GM12878 (cell line): Measurements from ENCODE around the gene HESX1. TPM values are rescaled to one million over a fixed set of nuclear protein-coding genes. Genes with fewer than 3 reads are reported as not detected.

Source experiments
- ATAC-seq: fragments of 200-7000 bp; cut with Tn5 transposase; 3 replicates; pipeline ENCODE4 v1.9.1; 2020; ENCODE audit warnings: mild to moderate bottlenecking, moderate library complexity
- BruUV-seq: library from RNA; stranded (reverse); fragments of 400-500 nt; replicated peaks from 2 replicates; lab custom pipeline; 2021; lab: Mats Ljungman, UMichigan
- CTCF ChIA-PET: fragments of 300-600 bp; sonication (Branson Sonifier 250); formaldehyde crosslinking; extraction: SDS; loops from one replicate; lab custom pipeline; 2021; ENCODE audit warnings: inconsistent platforms; lab: Yijun Ruan, JAX
- POLR2A ChIA-PET: fragments of 350-600 bp; formaldehyde crosslinking; extraction: SDS; loops from one replicate; lab custom pipeline; 2021; ENCODE audit warnings: inconsistent platforms; lab: Charles Lee
- RAD21 ChIA-PET: fragments of 300-600 bp; sonication (Branson Sonifier 250); formaldehyde crosslinking; loops from one replicate; lab custom pipeline; 2023; ENCODE audit warnings: antibody characterized with exemption; ENCODE audit not compliant: unreplicated experiment; lab: Charles Lee
- SMC1A ChIA-PET: fragments of 300-600 bp; sonication (Branson Sonifier 250); formaldehyde crosslinking; loops from one replicate; lab custom pipeline; 2023; ENCODE audit not compliant: unreplicated experiment, uncharacterized antibody; lab: Charles Lee
- DNase-seq: peaks from one replicate; pipeline ENCODE4 v3.0.0-alpha.2; 2011; ENCODE audit warnings: low read depth, low spot score
- FAIRE-seq: peaks from 3 replicates; lab custom pipeline; 2011; peaks lifted over from hg19 to GRCh38; lab: Jason Lieb, UNC
- H2AFZ ChIP-seq: 2 replicates; pipeline ENCODE4 v1.6.0; 2011; ENCODE audit warnings: low read depth, low read length, control low read depth; ENCODE audit not compliant: control insufficient read depth
- H3K27ac ChIP-seq: 2 replicates; pipeline ENCODE4 v1.5.1; 2011; ENCODE audit warnings: control low read depth; ENCODE audit not compliant: control insufficient read depth, insufficient read depth
- H3K27me3 ChIP-seq, 2 experiments: replicated peaks in 1 of 2; 2 replicates each; pipeline versions ENCODE4 v1.6.0 to v1.6.1; 2011; ENCODE audit warnings: low read length in 1 of 2; ENCODE audit not compliant: control insufficient read depth in 2 of 2, insufficient read depth in 2 of 2
- H3K36me3 ChIP-seq, 2 experiments: 2 replicates each; pipeline ENCODE4 v1.5.1; 2011; ENCODE audit warnings: low read length in 1 of 2; ENCODE audit not compliant: control insufficient read depth in 2 of 2, insufficient read depth in 2 of 2
- H3K4me1 ChIP-seq: 2 replicates; pipeline ENCODE4 v1.6.1; 2011; ENCODE audit warnings: mild to moderate bottlenecking, low read length, moderate library complexity, mixed read lengths; ENCODE audit not compliant: control insufficient read depth, insufficient read depth
- H3K4me2 ChIP-seq: 2 replicates; pipeline ENCODE4 v1.6.0; 2011; ENCODE audit warnings: control low read depth; ENCODE audit not compliant: control insufficient read depth, insufficient read depth
- H3K4me3 ChIP-seq: fragments of 200-600 bp; sonication (generic); 2 replicates; pipeline ENCODE4 v1.5.1; 2016
- H3K79me2 ChIP-seq: 2 replicates; pipeline ENCODE4 v1.6.0; 2011; ENCODE audit warnings: low read length; ENCODE audit not compliant: control insufficient read depth, insufficient read depth
- H3K9ac ChIP-seq: 2 replicates; pipeline ENCODE4 v1.8.0; 2011; ENCODE audit warnings: low read length, control low read depth, mixed read lengths; ENCODE audit not compliant: control insufficient read depth, insufficient read depth
- H3K9me3 ChIP-seq: replicated peaks from 3 replicates; pipeline ENCODE4 v1.5.1; 2011; ENCODE audit warnings: mild to moderate bottlenecking, low read length; ENCODE audit not compliant: control insufficient read depth, insufficient read depth
- H4K20me1 ChIP-seq: 2 replicates; pipeline ENCODE4 v1.6.0; 2011; ENCODE audit not compliant: control insufficient read depth, insufficient read depth
- CEBPB ChIP-seq, 2 experiments: fragments of 150-350 bp in 1 of 2; IDR thresholded peaks; 2 replicates each; pipeline ENCODE4 v1.6.1; 2012 to 2014; ENCODE audit warnings: low read depth in 2 of 2, low read length in 2 of 2, borderline replicate concordance in 1 of 2, inconsistent platforms in 1 of 2
- CHD2 ChIP-seq: IDR thresholded peaks from 2 replicates; pipeline ENCODE4 v1.6.1; 2011; ENCODE audit warnings: low read depth, low read length, improper control_type of control experiment, borderline replicate concordance
- DPF2 ChIP-seq: fragments of 450-650 bp; IDR thresholded peaks from 2 replicates; pipeline ENCODE4 v1.6.1; 2017; ENCODE audit warnings: mild to moderate bottlenecking
- GATAD2B ChIP-seq: fragments of 450-650 bp; conservative IDR thresholded peaks from 2 replicates; pipeline ENCODE4 v1.6.1; 2017; ENCODE audit warnings: low read depth, mild to moderate bottlenecking, moderate library complexity
- IKZF2 ChIP-seq, 2 experiments: fragments of 450-650 bp; IDR thresholded peaks; 2 replicates each; pipeline ENCODE4 v1.6.1; 2017; ENCODE audit warnings: mild to moderate bottlenecking in 2 of 2, moderate library complexity in 2 of 2
- IRF4 ChIP-seq: IDR thresholded peaks from 2 replicates; pipeline ENCODE4 v1.6.1; 2011; ENCODE audit warnings: low read depth, low read length
- JUND ChIP-seq: IDR thresholded peaks from 2 replicates; pipeline ENCODE4 v1.6.1; 2012; ENCODE audit warnings: low read depth, mild to moderate bottlenecking, low read length, improper control_type of control experiment, moderate library complexity
- RBBP5 ChIP-seq: fragments of 200-600 bp; sonication (generic); conservative IDR thresholded peaks from 2 replicates; pipeline ENCODE4 v1.6.1; 2016
- SMARCA5 ChIP-seq: fragments of 450-650 bp; IDR thresholded peaks from 2 replicates; pipeline ENCODE4 v1.6.1; 2017; ENCODE audit warnings: mild to moderate bottlenecking
- SMC3 ChIP-seq: IDR thresholded peaks from 2 replicates; pipeline ENCODE4 v1.6.1; 2011; ENCODE audit warnings: low read length, improper control_type of control experiment, borderline replicate concordance
- STAT3 ChIP-seq: IDR thresholded peaks from 2 replicates; pipeline ENCODE4 v1.6.1; 2011; ENCODE audit warnings: low read depth, low read length, improper control_type of control experiment
- TBL1XR1 ChIP-seq: IDR thresholded peaks from 2 replicates; pipeline ENCODE4 v1.6.1; 2012; ENCODE audit warnings: low read depth, low read length, improper control_type of control experiment
- TCF12 ChIP-seq: IDR thresholded peaks from 2 replicates; pipeline ENCODE4 v1.6.1; 2011; ENCODE audit warnings: low read depth, mild to moderate bottlenecking, low read length
- TCF3 ChIP-seq: IDR thresholded peaks from 2 replicates; pipeline ENCODE4 v1.6.1; 2012; ENCODE audit warnings: low read depth, mild to moderate bottlenecking, low read length, borderline replicate concordance; ENCODE audit not compliant: insufficient read depth
- ZNF207 ChIP-seq: fragments of 450-650 bp; IDR thresholded peaks from 2 replicates; pipeline ENCODE4 v1.6.1; 2014; ENCODE audit warnings: antibody characterized with exemption, mild to moderate bottlenecking, borderline replicate concordance
- WGBS: methylation state at CpG from one replicate; pipeline ENCODE4 v1.1.6; 2016; ENCODE audit warnings: low lambda C conversion rate; ENCODE audit not compliant: insufficient replicate concordance, insufficient coverage; ENCODE audit errors: missing lambda C conversion rate; 5-methylcytosine and 5-hydroxymethylcytosine counted together
- in situ Hi-C: fragments of 300-500 bp; cut with MboI; formaldehyde crosslinking; loops from 9 replicates; pipeline ENCODE4 v1.14.3; 2018; ENCODE audit warnings: mixed read lengths
- intact Hi-C: fragments of 100-400 bp; cut with micrococcal nuclease; formaldehyde crosslinking; loops from one replicate; pipeline ENCODE4 v1.14.2; 2022; ENCODE audit not compliant: unreplicated experiment
- polyA plus RNA-seq, 11 experiments: library from polyadenylated mRNA; depleted of rRNA in 4 of 11; unstranded in 6 of 11; stranded (reverse) in 5 of 11; fragments of >200 nt; fragmentation: Nextera tagmentation in 4 of 11; fragmentation: Illumina TruSeq in 1 of 11; extraction: Ambion mirVana in 4 of 11; extraction: Trizol in 1 of 11; gene quantifications; 1 replicate in 1 of 11; 2 replicates in 10 of 11; pipeline versions ENCODE4 v1.2.1 to v1.2.3, GENCODE V29; 2011 to 2016; ENCODE audit warnings: inconsistent platforms in 2 of 11, missing spikeins in 2 of 11, low read depth in 1 of 11
- total RNA-seq, 4 experiments: library from RNA; depleted of rRNA in 3 of 4; stranded (reverse); fragments of >200 nt in 3 of 4; fragmentation: Illumina TruSeq in 1 of 4; extraction: Trizol in 1 of 4; gene quantifications; 2 replicates each; pipeline versions ENCODE4 v1.2.1 to v1.2.3, GENCODE V29; 2013 to 2021
- TF ChIP-seq, protein P1 (sequence below): IDR thresholded peaks from 2 replicates; pipeline ENCODE4 v1.6.1; 2011; ENCODE audit warnings: borderline replicate concordance, low read depth, mild to moderate bottlenecking, moderate library complexity, mixed read lengths, low read length; ENCODE audit not compliant: insufficient read depth; ENCODE audit errors: extremely low read length
- TF ChIP-seq, protein P2 (sequence below): IDR thresholded peaks from 2 replicates; pipeline ENCODE4 v1.6.1; 2012; ENCODE audit warnings: low read depth, low read length, improper control_type of control experiment
- TF ChIP-seq, protein P3 (sequence below): fragments of 450-650 bp; IDR thresholded peaks from 2 replicates; pipeline ENCODE4 v1.6.1; 2017; ENCODE audit warnings: mild to moderate bottlenecking

Gene HESX1
- total and polyA plus RNA-seq, 10 of the 15 experiments (the other 5 are each of a cell fraction or from before 2014, with no cell fraction given) = 2.5 to 5.9 (median 4.3) TPM

DNA sequence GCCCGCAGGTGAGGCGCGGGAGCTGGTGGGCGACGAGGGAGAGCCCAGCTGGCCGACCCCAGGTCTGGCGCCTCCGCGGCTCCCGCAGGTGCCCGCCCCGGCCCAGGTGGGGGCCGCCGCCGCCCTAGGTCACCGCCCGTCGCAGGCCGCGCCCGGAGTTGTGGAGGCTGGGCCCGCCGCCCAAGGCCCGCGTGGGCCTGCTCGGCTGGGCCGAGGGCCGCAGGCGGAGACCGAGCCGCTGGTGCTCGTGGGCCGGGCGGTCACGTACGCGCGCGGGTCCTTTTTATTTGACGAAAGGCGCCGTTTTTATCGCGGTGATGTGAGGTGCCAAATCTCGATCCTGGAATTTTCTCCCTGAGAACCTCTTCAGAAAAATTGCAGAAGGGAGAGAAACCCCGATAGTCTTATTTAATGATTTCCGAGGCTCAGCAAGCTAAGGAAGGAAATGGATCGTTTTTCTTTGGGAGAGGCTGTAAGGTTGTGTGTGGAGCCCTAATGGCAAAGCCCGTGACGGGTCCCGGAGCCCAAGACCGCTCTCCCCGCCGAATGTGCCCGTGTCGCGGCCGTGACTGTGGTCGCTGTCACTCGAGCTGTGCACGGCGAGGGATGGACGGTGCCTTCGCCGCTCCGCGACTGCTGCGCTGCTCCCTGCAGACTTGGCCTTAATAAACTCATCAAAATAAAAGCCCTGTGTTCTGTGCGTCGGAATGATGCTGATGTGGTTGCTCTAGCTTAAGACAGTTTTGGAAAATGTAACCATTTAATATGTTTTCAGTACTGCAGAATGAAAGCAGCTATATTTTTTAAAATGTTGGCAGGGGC lies 28.4 kb upstream of the HESX1 start:
- FAIRE-seq = no peak
- no peak for DNase-seq
- peak overlapping the region; percentile 74 for H3K27ac ChIP-seq
- under 1% methylated on average over 61 of the region's 70 CpGs for WGBS
- H3K4me1 ChIP-seq = peaks cover 17% of the 10 kb centered on the region
- no TSS peak for BruUV-seq
- RAD21 ChIA-PET = interaction anchor here (0.6 to 2.0 kb wide), 3 partner anchors 28 to 959 kb away, joined by 3 to 12 read pairs (median 4); partner anchors contain the start of gene HESX1
- SMC1A ChIA-PET = interaction anchor here (0.5 to 1.7 kb wide), 8 partner anchors 9 to 531 kb away, joined by 3 to 5 read pairs (median 4); partner anchors contain the start of gene PDE12
- CTCF ChIA-PET = interaction anchor here (0.7 to 2.5 kb wide), 6 partner anchors 10 to 328 kb away, joined by 3 to 7 read pairs (median 3); partner anchors contain the start of gene PDE12
- ATAC-seq = peak; percentile 66
- H3K4me3 ChIP-seq = peak overlapping the region; percentile 89
- H3K79me2 ChIP-seq = peaks cover 50% of the 10 kb centered on the region
- H3K36me3 ChIP-seq = no peaks in the 10 kb centered on the region
- intact Hi-C loops (no loop called here), in situ Hi-C loops (no loop called here)
- peak overlapping the region; percentile 68 for H2AFZ ChIP-seq
- no peaks in the 10 kb centered on the region for H3K27me3 ChIP-seq
- H3K9ac ChIP-seq = peak overlapping the region; percentile 83
- POLR2A ChIA-PET = interaction anchor here (0.6 to 2.3 kb wide), 5 partner anchors 10 to 547 kb away, joined by 3 to 11 read pairs (median 3); partner anchors contain the start of gene HESX1
- H3K4me2 ChIP-seq = peak overlapping the region; percentile 80
- H4K20me1 ChIP-seq = no peaks in the 10 kb centered on the region
- no peaks in the 10 kb centered on the region for H3K9me3 ChIP-seq
- no peak for TF ChIP-seq IRF4
- TF ChIP-seq IKZF2 (IDR thresholded peaks at IDR 0.05) = 0 out of 4 replicates have a peak, but pooled peaks of 1 of the 2 experiments have one; percentile 22
- TF ChIP-seq DPF2 = 0 out of 2 replicates have a peak, but pooled peaks have one; percentile 7
- TF ChIP-seq JUND = no peak
- no peak for TF ChIP-seq STAT3
- TF ChIP-seq TCF12 = 0 out of 2 replicates have a peak, but pooled peaks have one; percentile 3
- TF ChIP-seq ZNF207 = no peak
- TF ChIP-seq GATAD2B = peak; percentile 94
- TF ChIP-seq TBL1XR1 = no peak
- TF ChIP-seq, protein P1, sequence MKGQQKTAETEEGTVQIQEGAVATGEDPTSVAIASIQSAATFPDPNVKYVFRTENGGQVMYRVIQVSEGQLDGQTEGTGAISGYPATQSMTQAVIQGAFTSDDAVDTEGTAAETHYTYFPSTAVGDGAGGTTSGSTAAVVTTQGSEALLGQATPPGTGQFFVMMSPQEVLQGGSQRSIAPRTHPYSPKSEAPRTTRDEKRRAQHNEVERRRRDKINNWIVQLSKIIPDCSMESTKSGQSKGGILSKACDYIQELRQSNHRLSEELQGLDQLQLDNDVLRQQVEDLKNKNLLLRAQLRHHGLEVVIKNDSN = no peak
- TF ChIP-seq, protein P2, sequence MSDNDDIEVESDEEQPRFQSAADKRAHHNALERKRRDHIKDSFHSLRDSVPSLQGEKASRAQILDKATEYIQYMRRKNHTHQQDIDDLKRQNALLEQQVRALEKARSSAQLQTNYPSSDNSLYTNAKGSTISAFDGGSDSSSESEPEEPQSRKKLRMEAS = no peak
- no peak for TF ChIP-seq RBBP5
- no peak for TF ChIP-seq TCF3
- no peak for TF ChIP-seq CHD2
- TF ChIP-seq, protein P3, sequence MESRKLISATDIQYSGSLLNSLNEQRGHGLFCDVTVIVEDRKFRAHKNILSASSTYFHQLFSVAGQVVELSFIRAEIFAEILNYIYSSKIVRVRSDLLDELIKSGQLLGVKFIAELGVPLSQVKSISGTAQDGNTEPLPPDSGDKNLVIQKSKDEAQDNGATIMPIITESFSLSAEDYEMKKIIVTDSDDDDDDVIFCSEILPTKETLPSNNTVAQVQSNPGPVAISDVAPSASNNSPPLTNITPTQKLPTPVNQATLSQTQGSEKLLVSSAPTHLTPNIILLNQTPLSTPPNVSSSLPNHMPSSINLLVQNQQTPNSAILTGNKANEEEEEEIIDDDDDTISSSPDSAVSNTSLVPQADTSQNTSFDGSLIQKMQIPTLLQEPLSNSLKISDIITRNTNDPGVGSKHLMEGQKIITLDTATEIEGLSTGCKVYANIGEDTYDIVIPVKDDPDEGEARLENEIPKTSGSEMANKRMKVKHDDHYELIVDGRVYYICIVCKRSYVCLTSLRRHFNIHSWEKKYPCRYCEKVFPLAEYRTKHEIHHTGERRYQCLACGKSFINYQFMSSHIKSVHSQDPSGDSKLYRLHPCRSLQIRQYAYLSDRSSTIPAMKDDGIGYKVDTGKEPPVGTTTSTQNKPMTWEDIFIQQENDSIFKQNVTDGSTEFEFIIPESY = no peak
- TF ChIP-seq CEBPB (IDR thresholded peaks at IDR 0.05; ENCODE audit: borderline replicate concordance in 1 of 2, low read depth in 2 of 2, low read length in 2 of 2) = no peak
- TF ChIP-seq SMARCA5 = 0 out of 2 replicates have a peak, but pooled peaks have one; percentile 15
- TF ChIP-seq SMC3 = no peak
